ENCODE data around the gene GGA1. TPM values are rescaled to one million over a fixed set of nuclear protein-coding genes. Genes with fewer than 3 reads are reported as not detected.

The GGA1 gene
- total and polyA plus RNA-seq, 2 donors (not counting 1 experiment from before 2014, with no cell fraction given), result 18.0 to 27.9 TPM

DNA sequence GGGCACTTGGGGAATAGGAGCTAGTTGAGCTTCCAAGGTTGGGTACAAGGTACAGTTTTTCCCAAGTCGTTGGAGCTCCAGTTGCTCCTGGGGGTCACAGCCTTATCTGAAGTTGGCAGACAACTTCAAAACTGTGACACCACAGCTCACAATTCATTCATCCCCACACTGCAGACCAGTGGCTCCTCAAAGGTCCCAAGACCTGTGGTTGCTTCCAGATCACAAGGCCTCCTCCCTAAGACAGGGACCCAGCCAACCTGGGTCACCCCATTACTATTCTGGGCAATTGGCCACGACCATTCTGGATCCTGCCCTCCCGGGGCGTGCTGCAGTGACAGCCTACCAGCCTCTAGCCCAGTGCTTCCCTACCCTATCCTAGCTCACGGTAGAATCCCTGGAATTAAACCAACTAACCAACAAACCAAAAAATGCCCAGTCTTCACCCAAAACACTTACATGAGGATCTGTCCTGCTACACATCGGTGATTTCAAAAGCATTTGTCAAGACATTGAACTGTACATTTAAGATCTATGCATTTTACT lies 49.0 kb downstream of the GGA1 start:
- no peaks in the 10 kb centered on the region for H3K27me3 ChIP-seq (ENCODE audit: control insufficient read depth, insufficient read depth, low read length)
- peaks cover 30% of the 10 kb centered on the region for H3K79me2 ChIP-seq (ENCODE audit: control insufficient read depth, insufficient read depth, low read length)
- TF ChIP-seq, protein P1, sequence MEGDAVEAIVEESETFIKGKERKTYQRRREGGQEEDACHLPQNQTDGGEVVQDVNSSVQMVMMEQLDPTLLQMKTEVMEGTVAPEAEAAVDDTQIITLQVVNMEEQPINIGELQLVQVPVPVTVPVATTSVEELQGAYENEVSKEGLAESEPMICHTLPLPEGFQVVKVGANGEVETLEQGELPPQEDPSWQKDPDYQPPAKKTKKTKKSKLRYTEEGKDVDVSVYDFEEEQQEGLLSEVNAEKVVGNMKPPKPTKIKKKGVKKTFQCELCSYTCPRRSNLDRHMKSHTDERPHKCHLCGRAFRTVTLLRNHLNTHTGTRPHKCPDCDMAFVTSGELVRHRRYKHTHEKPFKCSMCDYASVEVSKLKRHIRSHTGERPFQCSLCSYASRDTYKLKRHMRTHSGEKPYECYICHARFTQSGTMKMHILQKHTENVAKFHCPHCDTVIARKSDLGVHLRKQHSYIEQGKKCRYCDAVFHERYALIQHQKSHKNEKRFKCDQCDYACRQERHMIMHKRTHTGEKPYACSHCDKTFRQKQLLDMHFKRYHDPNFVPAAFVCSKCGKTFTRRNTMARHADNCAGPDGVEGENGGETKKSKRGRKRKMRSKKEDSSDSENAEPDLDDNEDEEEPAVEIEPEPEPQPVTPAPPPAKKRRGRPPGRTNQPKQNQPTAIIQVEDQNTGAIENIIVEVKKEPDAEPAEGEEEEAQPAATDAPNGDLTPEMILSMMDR (conservative IDR thresholded peaks at IDR 0.05 in 1 of 2, IDR thresholded peaks at IDR 0.05 in 1 of 2; ENCODE audit: low read depth in 1 of 2, low read length in 2 of 2), result no peak
- no peak for TF ChIP-seq EZH2 (IDR thresholded peaks at IDR 0.05; ENCODE audit: low read length, missing control alignments)
- H3K36me3 ChIP-seq (ENCODE audit: control insufficient read depth, insufficient read depth, low read length), result peaks cover 2% of the 10 kb centered on the region
- peak overlapping the region; percentile 73 for H3K4me2 ChIP-seq (ENCODE audit: extremely low read depth, insufficient read depth, low read length)
- no peaks in the 10 kb centered on the region for H3K9me3 ChIP-seq (ENCODE audit: control insufficient read depth, insufficient read depth, low read depth, low read length)
- H3K9ac ChIP-seq (ENCODE audit: insufficient read depth, low read length), result peak overlapping the region; percentile 28
- DNase-seq (ENCODE audit: low read depth in 2 of 2), result no peak
- peak overlapping the region; percentile 64 for H3K27ac ChIP-seq (ENCODE audit: insufficient read depth, low read length)
- H4K20me1 ChIP-seq (ENCODE audit: control insufficient read depth, extremely low read depth, insufficient read depth, low read length), result no peaks in the 10 kb centered on the region
- peak overlapping the region; percentile 19 to 69 (median 47) for H3K4me3 ChIP-seq (replicated peaks in 1 of 4; ENCODE audit: control extremely low read depth in 1 of 4, insufficient read depth in 1 of 4, low read depth in 3 of 4, low read length in 4 of 4)
- H3K4me1 ChIP-seq (ENCODE audit: control insufficient read depth, extremely low read depth, insufficient read depth, low read length), result peaks cover 26% of the 10 kb centered on the region
- H2AFZ ChIP-seq (ENCODE audit: low read length), result peak overlapping the region; percentile 70

DNA sequence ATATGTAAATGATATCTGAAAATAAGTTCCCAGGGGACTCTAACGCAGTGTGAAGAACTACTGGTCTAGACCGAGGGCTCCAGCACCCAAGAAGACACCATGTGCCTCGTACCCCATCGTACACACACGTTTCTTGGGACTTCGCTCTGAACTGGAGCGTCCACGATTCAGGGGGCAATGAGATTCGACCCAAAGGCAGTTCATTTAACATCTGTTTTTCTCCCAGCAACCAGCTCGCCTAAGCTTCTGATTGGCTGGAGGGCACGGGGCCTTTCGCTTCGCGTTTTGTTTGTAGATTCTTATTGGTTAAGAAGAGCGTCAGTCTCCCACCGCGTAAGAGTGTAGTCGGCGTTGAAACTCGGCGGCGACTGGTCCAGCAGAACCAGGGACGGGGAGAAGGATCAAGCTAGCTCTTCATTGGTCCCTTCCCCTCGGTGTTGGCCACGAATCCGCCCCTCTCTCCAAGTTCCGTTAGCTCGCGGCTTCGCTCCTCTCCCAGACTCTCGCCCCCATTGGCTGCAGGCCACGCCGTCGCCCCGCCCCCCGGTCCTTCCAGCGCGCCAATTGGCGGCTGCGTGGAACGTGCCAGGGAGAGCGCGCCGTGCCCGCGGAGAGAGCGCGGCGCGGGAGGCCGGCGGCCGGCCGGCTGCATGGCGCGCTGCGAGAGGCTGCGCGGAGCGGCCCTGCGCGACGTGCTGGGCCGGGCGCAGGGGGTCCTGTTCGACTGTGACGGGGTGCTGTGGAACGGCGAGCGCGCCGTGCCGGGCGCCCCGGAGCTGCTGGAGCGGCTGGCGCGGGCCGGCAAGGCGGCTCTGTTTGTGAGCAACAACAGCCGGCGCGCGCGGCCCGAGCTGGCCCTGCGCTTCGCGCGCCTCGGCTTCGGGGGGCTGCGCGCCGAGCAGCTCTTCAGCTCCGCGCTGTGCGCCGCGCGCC lies 49.8 kb downstream of the GGA1 start, which contains the start of gene PDXP:
Gene PDXP (plus strand): TSS at position 591 of the 933 bp plus-strand sequence. CDS start 60 bp downstream, at position 651.
- H3K4me2 ChIP-seq (ENCODE audit: extremely low read depth, insufficient read depth, low read length), result peak within 1 kb of the TSS; percentile 92
- peak within 1 kb of the TSS; percentile 65 for H3K9ac ChIP-seq (ENCODE audit: insufficient read depth, low read length)
- H3K27ac ChIP-seq (ENCODE audit: insufficient read depth, low read length), result peak within 1 kb of the TSS; percentile 64
- H3K36me3 ChIP-seq (ENCODE audit: control insufficient read depth, insufficient read depth, low read length), result peaks cover 2% of the 10 kb centered on the region
- peak within 1 kb of the TSS; percentile 70 for H2AFZ ChIP-seq (ENCODE audit: low read length)
- peak; percentile 100 for DNase-seq (ENCODE audit: low read depth in 2 of 2)
- H3K9me3 ChIP-seq (ENCODE audit: control insufficient read depth, insufficient read depth, low read depth, low read length), result no peaks in the 10 kb centered on the region
- peaks cover 33% of the 10 kb centered on the region for H3K79me2 ChIP-seq (ENCODE audit: control insufficient read depth, insufficient read depth, low read length)
- peak within 1 kb of the TSS; percentile 67 to 79 (median 70) for H3K4me3 ChIP-seq (replicated peaks in 1 of 4; ENCODE audit: control extremely low read depth in 1 of 4, insufficient read depth in 1 of 4, low read depth in 3 of 4, low read length in 4 of 4)
- TF ChIP-seq, protein P1 (conservative IDR thresholded peaks at IDR 0.05 in 1 of 2, IDR thresholded peaks at IDR 0.05 in 1 of 2; ENCODE audit: low read depth in 1 of 2, low read length in 2 of 2), result no peak
- no peak for TF ChIP-seq EZH2 (IDR thresholded peaks at IDR 0.05; ENCODE audit: low read length, missing control alignments)
- no peaks in the 10 kb centered on the region for H3K27me3 ChIP-seq (ENCODE audit: control insufficient read depth, insufficient read depth, low read length)
- H4K20me1 ChIP-seq (ENCODE audit: control insufficient read depth, extremely low read depth, insufficient read depth, low read length), result no peaks in the 10 kb centered on the region
- H3K4me1 ChIP-seq (ENCODE audit: control insufficient read depth, extremely low read depth, insufficient read depth, low read length), result peaks cover 27% of the 10 kb centered on the region
